ENCODE data around the gene HDAC4.

HDAC4 gene

GRCh38 chr2:239120664-239121063, 280.2 kb downstream of the HDAC4 start:
- Histone ChIP-seq H3K79me2 (ENCODE audit: insufficient read depth, low read length) (no peaks in the 10 kb centered on the region), H3K9me2 (ENCODE audit: low read depth, low read length) (no peaks in the 10 kb centered on the region), H3K9ac (ENCODE audit: low read length) (no peak overlapping the region), H3K4me1 (ENCODE audit: insufficient read depth, low read length, severe bottlenecking) (no peaks in the 10 kb centered on the region), H3K36me3 (ENCODE audit: insufficient read depth, low read length) (no peaks in the 10 kb centered on the region), H3K27me3 (ENCODE audit: insufficient read depth, low read length) (no peaks in the 10 kb centered on the region), H4K20me1 (ENCODE audit: insufficient read depth, low read length) (no peaks in the 10 kb centered on the region), H3F3A (ENCODE audit: insufficient read depth, low read length) (no peaks in the 10 kb centered on the region), H3K4me3 (ENCODE audit: low read depth, low read length, poor library complexity, severe bottlenecking) (no peak overlapping the region), H3K4me2 (ENCODE audit: low read length) (no peak overlapping the region), H2AFZ (ENCODE audit: low read length) (no peak overlapping the region), H3K27ac (ENCODE audit: low read depth, low read length, poor library complexity, severe bottlenecking) (no peak overlapping the region), H3K9me3 (ENCODE audit: low read length) (no peaks in the 10 kb centered on the region)
- no peak for TF ChIP-seq CTCF (IDR thresholded peaks at IDR 0.05; ENCODE audit: low read length)
- TF ChIP-seq EZH2 (IDR thresholded peaks at IDR 0.05; ENCODE audit: borderline replicate concordance, low read length), result no peak

DNA sequence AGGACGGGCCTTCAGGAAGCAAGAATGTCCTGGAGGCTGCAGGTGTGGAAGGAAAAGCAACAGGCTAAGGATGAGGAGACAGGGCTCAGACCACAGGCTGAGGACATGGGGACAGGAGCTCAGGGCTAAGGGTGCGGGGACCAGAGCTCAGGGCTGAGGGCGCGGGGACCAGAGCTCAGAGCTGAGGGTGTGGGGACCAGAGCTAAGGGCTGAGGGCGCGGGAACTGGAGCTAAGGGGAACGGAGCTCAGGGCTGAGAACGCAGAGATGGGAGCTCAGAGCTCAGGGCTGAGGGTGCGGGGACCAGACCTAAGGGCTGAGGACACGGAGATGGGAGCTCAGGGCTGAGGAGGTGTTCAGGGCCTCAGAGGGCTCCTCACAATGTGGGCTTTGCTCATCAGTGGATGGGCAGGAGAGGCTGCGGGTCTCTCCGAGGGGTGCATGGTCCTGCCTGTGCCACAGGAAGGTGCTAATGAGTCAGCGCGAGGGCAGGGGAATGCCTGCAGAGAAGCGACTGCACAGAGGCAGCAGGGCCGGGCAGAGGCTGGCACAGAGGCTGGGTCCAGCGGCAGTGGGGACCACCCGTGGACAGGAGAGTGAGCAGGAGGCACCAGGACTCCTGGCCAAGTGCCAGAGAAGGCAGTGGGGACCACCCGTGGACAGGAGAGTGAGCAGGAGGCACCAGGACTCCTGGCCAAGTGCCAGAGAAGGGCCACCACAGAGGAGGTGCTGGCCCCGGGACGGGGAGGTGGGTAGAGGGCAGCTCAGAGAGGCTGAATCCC, 281.3 kb downstream of the HDAC4 start:
- H3F3A ChIP-seq (ENCODE audit: insufficient read depth, low read length), result no peaks in the 10 kb centered on the region
- H3K9me3 ChIP-seq (ENCODE audit: low read length), result no peaks in the 10 kb centered on the region
- H3K36me3 ChIP-seq (ENCODE audit: insufficient read depth, low read length), result no peaks in the 10 kb centered on the region
- H3K79me2 ChIP-seq (ENCODE audit: insufficient read depth, low read length), result no peaks in the 10 kb centered on the region
- H3K9ac ChIP-seq (ENCODE audit: low read length), result no peak overlapping the region
- no peaks in the 10 kb centered on the region for H4K20me1 ChIP-seq (ENCODE audit: insufficient read depth, low read length)
- no peak overlapping the region for H3K27ac ChIP-seq (ENCODE audit: low read depth, low read length, poor library complexity, severe bottlenecking)
- no peaks in the 10 kb centered on the region for H3K27me3 ChIP-seq (ENCODE audit: insufficient read depth, low read length)
- no peak for TF ChIP-seq CTCF (IDR thresholded peaks at IDR 0.05; ENCODE audit: low read length)
- no peak overlapping the region for H2AFZ ChIP-seq (ENCODE audit: low read length)
- H3K4me2 ChIP-seq (ENCODE audit: low read length), result no peak overlapping the region
- no peaks in the 10 kb centered on the region for H3K4me1 ChIP-seq (ENCODE audit: insufficient read depth, low read length, severe bottlenecking)
- H3K9me2 ChIP-seq (ENCODE audit: low read depth, low read length), result no peaks in the 10 kb centered on the region
- H3K4me3 ChIP-seq (ENCODE audit: low read depth, low read length, poor library complexity, severe bottlenecking), result no peak overlapping the region

GRCh38 chr2:239118675-239119211, 282.1 kb downstream of the HDAC4 start:
- Histone ChIP-seq H3K9me2 (ENCODE audit: low read depth, low read length) (no peaks in the 10 kb centered on the region), H3K27ac (ENCODE audit: low read depth, low read length, poor library complexity, severe bottlenecking) (no peak overlapping the region), H3K4me2 (ENCODE audit: low read length) (no peak overlapping the region), H3F3A (ENCODE audit: insufficient read depth, low read length) (no peaks in the 10 kb centered on the region), H3K4me3 (ENCODE audit: low read depth, low read length, poor library complexity, severe bottlenecking) (no peak overlapping the region), H2AFZ (ENCODE audit: low read length) (no peak overlapping the region), H3K79me2 (ENCODE audit: insufficient read depth, low read length) (no peaks in the 10 kb centered on the region), H3K27me3 (ENCODE audit: insufficient read depth, low read length) (no peaks in the 10 kb centered on the region), H3K4me1 (ENCODE audit: insufficient read depth, low read length, severe bottlenecking) (no peaks in the 10 kb centered on the region), H3K9me3 (ENCODE audit: low read length) (no peaks in the 10 kb centered on the region), H3K36me3 (ENCODE audit: insufficient read depth, low read length) (no peaks in the 10 kb centered on the region), H4K20me1 (ENCODE audit: insufficient read depth, low read length) (no peaks in the 10 kb centered on the region), H3K9ac (ENCODE audit: low read length) (no peak overlapping the region)
- TF ChIP-seq EZH2 (IDR thresholded peaks at IDR 0.05; ENCODE audit: borderline replicate concordance, low read length), result no peak
- no peak for TF ChIP-seq CTCF (IDR thresholded peaks at IDR 0.05; ENCODE audit: low read length)
